HG02610 (cell line): ENCODE results near the gene HSBP1L1.
"Not testable (repeated sequence)": the region's sequence is repeated elsewhere in the genome, so short reads cannot be mapped to it uniquely, and the experiment has no call there.

Experiments used
- ATAC-seq: cut with Tn5 transposase; IDR thresholded peaks from one replicate; pipeline ENCODE4 v1.9.1; 2021; ENCODE audit warnings: mild to moderate bottlenecking, moderate library complexity; ENCODE audit not compliant: unreplicated experiment

HSBP1L1 gene

GRCh38 chr18:79983253-79983652 is 18.8 kb downstream of the HSBP1L1 start:
- ATAC-seq = no peak

GRCh38 chr18:79983793-79984192 is 19.4 kb downstream of the HSBP1L1 start:
- ATAC-seq = no peak

- no peak for ATAC-seq
Observed at GRCh38 chr18:79985172-79985571, 20.7 kb downstream of the HSBP1L1 start.

- no peak for ATAC-seq
Observed at GRCh38 chr18:79986726-79987125, 22.3 kb downstream of the HSBP1L1 start.

GRCh38 chr18:79987566-79987965 is 23.1 kb downstream of the HSBP1L1 start:
- ATAC-seq = no peak

GRCh38 chr18:79988071-79988450 is 23.6 kb downstream of the HSBP1L1 start:
- peak; percentile 58 for ATAC-seq

- ATAC-seq = peak; percentile 96
Observed at GRCh38 chr18:79988451-79989194, 24.2 kb downstream of the HSBP1L1 start, which contains the start of gene TXNL4A. TSS of gene TXNL4A (minus strand) at chr18:79988563. CDS start at chr18:79988392, 171 bp downstream.

GRCh38 chr18:79989195-79989497 is 24.7 kb downstream of the HSBP1L1 start:
- no peak for ATAC-seq

GRCh38 chr18:79991494-79991893 is 27.1 kb downstream of the HSBP1L1 start:
- no peak for ATAC-seq

GRCh38 chr18:79999701-80000100 is 35.3 kb downstream of the HSBP1L1 start:
- not testable (repeated sequence) for ATAC-seq

GRCh38 chr18:80000877-80001276 is 36.4 kb downstream of the HSBP1L1 start:
- ATAC-seq = no peak

GRCh38 chr18:80002468-80002867 is 38.0 kb downstream of the HSBP1L1 start:
- no peak for ATAC-seq

GRCh38 chr18:80004600-80005342 is 40.3 kb downstream of the HSBP1L1 start:
- ATAC-seq = no peak

GRCh38 chr18:80006724-80007123 is 42.3 kb downstream of the HSBP1L1 start:
- ATAC-seq = no peak

GRCh38 chr18:80009661-80010550 is 45.5 kb downstream of the HSBP1L1 start:
- no peak for ATAC-seq

- ATAC-seq = no peak
Observed at GRCh38 chr18:80010551-80010906, 46.1 kb downstream of the HSBP1L1 start.

GRCh38 chr18:80011496-80012137 is 47.2 kb downstream of the HSBP1L1 start:
- ATAC-seq = not testable (repeated sequence)

GRCh38 chr18:80012714-80013113 is 48.3 kb downstream of the HSBP1L1 start:
- no peak for ATAC-seq
